H9 (cell line): ENCODE measurements around the gene TRAPPC8. TPM values are rescaled to one million over a fixed set of nuclear protein-coding genes. Genes with fewer than 3 reads are reported as not detected.
A peak's percentile ranks its signal among the peaks of the same experiment; 100 is the strongest.

Experiments
- DNase-seq: peaks from one replicate; pipeline ENCODE4 v3.0.0-alpha.2; 2017
- H2AFZ ChIP-seq: one replicate; pipeline ENCODE4 v1.6.1; 2013; ENCODE audit warnings: mild to moderate bottlenecking, low read length, control low read depth, moderate library complexity
- H2AK5ac ChIP-seq: 2 replicates; pipeline ENCODE4 v1.6.1; 2013; ENCODE audit warnings: low read length, control low read depth, mixed read lengths; ENCODE audit not compliant: insufficient read length
- H2BK120ac ChIP-seq: one replicate; pipeline ENCODE4 v1.6.1; 2013; ENCODE audit warnings: low read depth, mild to moderate bottlenecking, low read length, control low read depth, inconsistent platforms; ENCODE audit not compliant: poor library complexity, severe bottlenecking
- H2BK12ac ChIP-seq: 2 replicates; pipeline ENCODE4 v1.6.1; 2013; ENCODE audit warnings: low read length, control low read depth, mixed read lengths, low read depth; ENCODE audit not compliant: insufficient read length
- H2BK15ac ChIP-seq: 2 replicates; pipeline ENCODE4 v1.6.1; 2013; ENCODE audit warnings: low read depth, low read length, control low read depth
- H2BK20ac ChIP-seq: one replicate; pipeline ENCODE4 v1.6.1; 2013; ENCODE audit warnings: low read depth, mild to moderate bottlenecking, low read length, control low read depth, inconsistent platforms; ENCODE audit not compliant: poor library complexity, severe bottlenecking
- H2BK5ac ChIP-seq: 2 replicates; pipeline ENCODE4 v1.6.1; 2013; ENCODE audit warnings: low read length, control low read depth, mixed read lengths; ENCODE audit not compliant: insufficient read length
- H3K14ac ChIP-seq: 2 replicates; pipeline ENCODE4 v1.6.1; 2013; ENCODE audit warnings: low read length, control low read depth; ENCODE audit not compliant: insufficient read depth
- H3K18ac ChIP-seq: 2 replicates; pipeline ENCODE4 v1.6.1; 2013; ENCODE audit warnings: low read depth, mild to moderate bottlenecking, mixed read lengths, low read length, control low read depth; ENCODE audit not compliant: insufficient read length
- H3K23ac ChIP-seq: 2 replicates; pipeline ENCODE4 v1.6.1; 2013; ENCODE audit warnings: low read length, control low read depth, mixed read lengths, low read depth; ENCODE audit not compliant: insufficient read length
- H3K23me2 ChIP-seq: 2 replicates; pipeline ENCODE4 v1.6.1; 2013; ENCODE audit warnings: low read depth, mild to moderate bottlenecking, mixed read lengths, low read length, control low read depth; ENCODE audit not compliant: insufficient read length, poor library complexity, severe bottlenecking
- H3K27ac ChIP-seq: 2 replicates; pipeline ENCODE4 v1.5.1; 2013; ENCODE audit warnings: low read length, control low read depth, mixed read lengths, low read depth; ENCODE audit not compliant: insufficient read length
- H3K27me3 ChIP-seq: 2 replicates; pipeline ENCODE4 v1.6.1; 2013; ENCODE audit warnings: low read length, control low read depth, inconsistent platforms; ENCODE audit not compliant: insufficient read depth
- H3K4ac ChIP-seq: 2 replicates; pipeline ENCODE4 v1.6.1; 2013; ENCODE audit warnings: low read depth, mild to moderate bottlenecking, control low read depth, inconsistent platforms, low read length, moderate library complexity
- H3K4me1 ChIP-seq: 2 replicates; pipeline ENCODE4 v1.6.1; 2013; ENCODE audit warnings: low read length, control low read depth, inconsistent platforms; ENCODE audit not compliant: insufficient read depth
- H3K4me2 ChIP-seq: 2 replicates; pipeline ENCODE4 v1.6.1; 2013; ENCODE audit warnings: low read length, control low read depth, mixed read lengths; ENCODE audit not compliant: insufficient read length, insufficient read depth
- H3K56ac ChIP-seq: 2 replicates; pipeline ENCODE4 v1.6.1; 2013; ENCODE audit warnings: low read depth, mild to moderate bottlenecking, mixed read lengths, low read length, control low read depth; ENCODE audit not compliant: insufficient read length
- H3K79me1 ChIP-seq: 2 replicates; pipeline ENCODE4 v1.6.1; 2013; ENCODE audit warnings: low read depth, mild to moderate bottlenecking, moderate library complexity, low read length, control low read depth, inconsistent platforms; ENCODE audit not compliant: insufficient read depth, poor library complexity, severe bottlenecking
- H3K79me2 ChIP-seq: 2 replicates; pipeline ENCODE4 v1.6.1; 2013; ENCODE audit warnings: low read length, control low read depth, inconsistent platforms; ENCODE audit not compliant: insufficient read depth
- H3K9ac ChIP-seq: 2 replicates; pipeline ENCODE4 v1.6.1; 2013; ENCODE audit warnings: low read length, control low read depth, mixed read lengths; ENCODE audit not compliant: insufficient read length; ENCODE audit errors: extremely low read depth
- H3K9me3 ChIP-seq: one replicate; pipeline ENCODE4 v1.6.1; 2013; ENCODE audit warnings: low read depth, low read length, inconsistent platforms; ENCODE audit not compliant: control insufficient read depth
- H3T11ph ChIP-seq: one replicate; pipeline ENCODE4 v1.6.1; 2013; ENCODE audit warnings: mild to moderate bottlenecking, low read length, control low read depth, inconsistent platforms
- H4K20me1 ChIP-seq: one replicate; pipeline ENCODE4 v1.6.1; 2013; ENCODE audit not compliant: control insufficient read depth, insufficient read length, insufficient read depth
- H4K5ac ChIP-seq: 2 replicates; pipeline ENCODE4 v1.6.1; 2013; ENCODE audit warnings: low read depth, mild to moderate bottlenecking, mixed read lengths, low read length, control low read depth; ENCODE audit not compliant: insufficient read length
- H4K8ac ChIP-seq: replicated peaks from 2 replicates; pipeline ENCODE4 v1.6.1; 2013; ENCODE audit warnings: low read length, control low read depth, mixed read lengths, low read depth; ENCODE audit not compliant: insufficient read length
- H4K91ac ChIP-seq: 2 replicates; pipeline ENCODE4 v1.6.1; 2013; ENCODE audit warnings: low read depth, mild to moderate bottlenecking, moderate library complexity, mixed read lengths, low read length, control low read depth; ENCODE audit not compliant: insufficient read length
- H3K27ac Mint-ChIP-seq, 3 experiments: 2 replicates in 2 of 3; 3 replicates in 1 of 3; pipeline ENCODE4 v1.8.0; 2020 to 2021; ENCODE audit warnings: mixed read lengths in 3 of 3, mild to moderate bottlenecking in 1 of 3, moderate library complexity in 1 of 3
- H3K27me3 Mint-ChIP-seq: 2 replicates; pipeline ENCODE4 v1.8.0; 2021; ENCODE audit warnings: low read depth, mild to moderate bottlenecking, moderate library complexity, mixed read lengths
- H3K36me3 Mint-ChIP-seq, 3 experiments: 2 replicates in 2 of 3; 3 replicates in 1 of 3; pipeline ENCODE4 v1.8.0; 2020 to 2021; ENCODE audit warnings: low read depth in 3 of 3, mixed read lengths in 3 of 3; ENCODE audit not compliant: insufficient read depth in 1 of 3
- H3K4me1 Mint-ChIP-seq, 2 experiments: 2 replicates each; pipeline ENCODE4 v1.8.0; 2020; ENCODE audit warnings: mixed read lengths in 2 of 2
- H3K4me3 Mint-ChIP-seq, 2 experiments: 2 replicates in 1 of 2; 3 replicates in 1 of 2; pipeline ENCODE4 v1.8.0; 2020 to 2021; ENCODE audit warnings: mild to moderate bottlenecking in 2 of 2, mixed read lengths in 2 of 2, moderate library complexity in 1 of 2
- H3K9me3 Mint-ChIP-seq, 2 experiments: 2 replicates in 1 of 2; 3 replicates in 1 of 2; pipeline ENCODE4 v1.8.0; 2020; ENCODE audit warnings: mild to moderate bottlenecking in 2 of 2, mixed read lengths in 2 of 2, moderate library complexity in 1 of 2
- WGBS: extraction: QIAGEN DNeasy Blood & Tissue Kit; methylation state at CpG from one replicate; pipeline ENCODE4 v1.1.7; 2013; ENCODE audit warnings: missing lambda C conversion rate, low lambda C conversion rate, mixed read lengths; ENCODE audit not compliant: insufficient read length; ENCODE audit errors: extremely low coverage; 5-methylcytosine and 5-hydroxymethylcytosine counted together
- total RNA-seq: library from RNA; stranded (reverse); gene quantifications from 2 replicates; pipeline ENCODE4 v1.2.1, GENCODE V29; 2021
- TF ChIP-seq, protein P1 (sequence below): fragments of 200-600 bp; sonication (generic); conservative IDR thresholded peaks from 3 replicates; pipeline ENCODE4 v1.8.0; 2021; ENCODE audit warnings: antibody characterized with exemption, mild to moderate bottlenecking

The TRAPPC8 gene
- total RNA-seq, 1 experiment from 2014 or later = 40.4 TPM

- H3K4me3 Mint-ChIP-seq = no peak overlapping the region
Observed at GRCh38 chr18:31876707-31877106, 66.2 kb downstream of the TRAPPC8 start.

More at GRCh38 chr18:31876707-31877106, 66.2 kb downstream of the TRAPPC8 start:
- H2BK12ac ChIP-seq = no peak overlapping the region
- H3K56ac ChIP-seq = no peak overlapping the region
- no peak overlapping the region for H3T11ph ChIP-seq
- H3K4me1 ChIP-seq = no peaks in the 10 kb centered on the region
- H3K4me1 Mint-ChIP-seq = no peaks in the 10 kb centered on the region
- H4K91ac ChIP-seq = no peak overlapping the region
- TF ChIP-seq, protein P1, sequence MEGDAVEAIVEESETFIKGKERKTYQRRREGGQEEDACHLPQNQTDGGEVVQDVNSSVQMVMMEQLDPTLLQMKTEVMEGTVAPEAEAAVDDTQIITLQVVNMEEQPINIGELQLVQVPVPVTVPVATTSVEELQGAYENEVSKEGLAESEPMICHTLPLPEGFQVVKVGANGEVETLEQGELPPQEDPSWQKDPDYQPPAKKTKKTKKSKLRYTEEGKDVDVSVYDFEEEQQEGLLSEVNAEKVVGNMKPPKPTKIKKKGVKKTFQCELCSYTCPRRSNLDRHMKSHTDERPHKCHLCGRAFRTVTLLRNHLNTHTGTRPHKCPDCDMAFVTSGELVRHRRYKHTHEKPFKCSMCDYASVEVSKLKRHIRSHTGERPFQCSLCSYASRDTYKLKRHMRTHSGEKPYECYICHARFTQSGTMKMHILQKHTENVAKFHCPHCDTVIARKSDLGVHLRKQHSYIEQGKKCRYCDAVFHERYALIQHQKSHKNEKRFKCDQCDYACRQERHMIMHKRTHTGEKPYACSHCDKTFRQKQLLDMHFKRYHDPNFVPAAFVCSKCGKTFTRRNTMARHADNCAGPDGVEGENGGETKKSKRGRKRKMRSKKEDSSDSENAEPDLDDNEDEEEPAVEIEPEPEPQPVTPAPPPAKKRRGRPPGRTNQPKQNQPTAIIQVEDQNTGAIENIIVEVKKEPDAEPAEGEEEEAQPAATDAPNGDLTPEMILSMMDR = no peak
- H3K79me2 ChIP-seq = no peaks in the 10 kb centered on the region
- H2AFZ ChIP-seq = no peak overlapping the region
- H3K27me3 ChIP-seq = no peaks in the 10 kb centered on the region
- no peak overlapping the region for H3K4me2 ChIP-seq
- H3K9me3 ChIP-seq = no peaks in the 10 kb centered on the region
- no peak overlapping the region for H2AK5ac ChIP-seq
- no peaks in the 10 kb centered on the region for H4K20me1 ChIP-seq
- H3K36me3 Mint-ChIP-seq = peaks cover 42 to 75% (median 72%) of the 10 kb centered on the region in 3 experiments
- peak overlapping the region in 2 of 3 experiments; percentile 4 to 84; a peak in 5 of 7 replicates for H3K27ac Mint-ChIP-seq
- H2BK120ac ChIP-seq = no peak overlapping the region
- no peak overlapping the region for H3K23ac ChIP-seq
- H3K27ac ChIP-seq = no peak overlapping the region
- no peak overlapping the region for H4K8ac ChIP-seq
- H2BK5ac ChIP-seq = no peak overlapping the region
- WGBS = no CpG with 5 or more reads among the region's 4 CpGs
- H3K18ac ChIP-seq = no peak overlapping the region
- no peak overlapping the region for H2BK15ac ChIP-seq
- H3K27me3 Mint-ChIP-seq = no peaks in the 10 kb centered on the region
- no peaks in the 10 kb centered on the region for H3K23me2 ChIP-seq
- H3K9ac ChIP-seq = no peak overlapping the region
- no peak overlapping the region for H3K14ac ChIP-seq
- H2BK20ac ChIP-seq = no peak overlapping the region
- peaks cover 0 to 2% of the 10 kb centered on the region in 2 experiments; a peak in 1 of 5 replicates for H3K9me3 Mint-ChIP-seq
- no peaks in the 10 kb centered on the region for H3K79me1 ChIP-seq
- no peak overlapping the region for H3K4ac ChIP-seq
- no peak for DNase-seq
- no peak overlapping the region for H4K5ac ChIP-seq
